ENCODE data around the gene PANK4. TPM values are rescaled to one million over a fixed set of nuclear protein-coding genes. Genes with fewer than 3 reads are reported as not detected.

The PANK4 gene
- total RNA-seq, 2 experiments from 2014 or later: 42.9 to 47.0 TPM

DNA sequence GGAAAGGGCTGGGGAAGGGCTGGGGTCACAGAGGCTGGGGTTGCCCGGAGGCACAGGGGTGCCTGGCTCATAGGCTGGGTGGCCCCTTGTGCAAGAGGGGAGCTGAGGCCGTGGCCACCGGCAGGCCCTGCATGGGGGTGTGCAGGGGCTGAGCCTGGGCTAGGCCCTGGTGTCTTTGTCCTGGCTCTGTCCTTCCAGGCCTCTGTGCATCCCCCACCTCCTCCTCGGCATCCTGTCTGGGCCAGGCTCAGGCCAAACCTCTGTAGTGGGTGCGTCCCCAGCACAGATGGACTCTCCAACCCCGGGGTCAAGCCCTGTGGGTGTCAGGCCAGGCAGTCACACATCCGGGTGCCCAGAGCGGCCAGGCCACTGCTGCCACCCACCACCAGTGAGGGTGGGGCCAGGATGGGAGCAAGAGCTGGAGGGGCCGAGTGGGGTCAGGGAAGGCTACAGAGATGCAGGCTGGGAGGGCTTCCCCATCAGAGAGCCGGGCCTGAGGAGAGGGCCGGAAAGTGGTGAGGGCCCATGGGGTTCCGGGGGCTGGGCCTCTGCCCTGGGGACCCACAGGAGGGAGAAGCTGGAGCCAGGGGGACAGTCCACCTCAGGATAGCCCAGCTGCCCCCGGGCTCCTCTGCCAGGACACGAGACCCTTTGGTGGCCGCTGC, 19.4 kb downstream of the PANK4 start:
- H3K27ac ChIP-seq (ENCODE audit: low read depth in 1 of 2, low read length in 2 of 2): no peak overlapping the region
- ChIA-PET POLR2A (interaction anchor here (0.6 to 2.1 kb wide), 4 partner anchors 17 to 857 kb away, joined by 3 to 6 read pairs (median 4); partner anchors contain the start of gene PANK4), CTCF (interaction anchor here (0.5 kb wide), 1 partner anchor 441 kb away, joined by 4 read pairs; no protein-coding TSS in a partner anchor)
- Mint-ChIP-seq H3K27ac (no peak overlapping the region), H3K36me3 (ENCODE audit: low read depth) (peaks cover 32% of the 10 kb centered on the region), H3K27me3 (no peaks in the 10 kb centered on the region), H3K4me3 (no peak overlapping the region), H3K9me3 (no peaks in the 10 kb centered on the region), H3K4me1 (ENCODE audit: low read depth) (no peaks in the 10 kb centered on the region)
- no peak for ATAC-seq (ENCODE audit: poor library complexity)
- H3K36me3 ChIP-seq (ENCODE audit: insufficient read depth, low read length): peaks cover 41% of the 10 kb centered on the region
- DNase-seq: no peak
- TF ChIP-seq CTCF (IDR thresholded peaks at IDR 0.05): no peak
- no peaks in the 10 kb centered on the region for H3K27me3 ChIP-seq (ENCODE audit: control insufficient read depth in 1 of 2, insufficient read depth in 2 of 2, low read length in 2 of 2)
- intact Hi-C loops (cut with DNase I, micrococcal nuclease): no loop called here
- no peak overlapping the region for H3K4me3 ChIP-seq (ENCODE audit: low read length)
- peaks cover 0 to 6% of the 10 kb centered on the region in 2 experiments for H3K9me3 ChIP-seq (ENCODE audit: control insufficient read depth in 1 of 2, insufficient read depth in 1 of 2, low read length in 2 of 2)
- no peaks in the 10 kb centered on the region for H3K4me1 ChIP-seq (ENCODE audit: insufficient read depth, low read length)

- Histone ChIP-seq H3K27me3 (ENCODE audit: control insufficient read depth in 1 of 2, insufficient read depth in 2 of 2, low read length in 2 of 2) (no peaks in the 10 kb centered on the region), H3K27ac (ENCODE audit: low read depth in 1 of 2, low read length in 2 of 2) (no peak overlapping the region), H3K36me3 (ENCODE audit: insufficient read depth, low read length) (peaks cover 34% of the 10 kb centered on the region), H3K4me3 (ENCODE audit: low read length) (no peak overlapping the region), H3K4me1 (ENCODE audit: insufficient read depth, low read length) (peaks cover under 1% of the 10 kb centered on the region), H3K9me3 (ENCODE audit: control insufficient read depth in 1 of 2, insufficient read depth in 1 of 2, low read length in 2 of 2) (peaks cover 0 to 6% of the 10 kb centered on the region in 2 experiments)
- intact Hi-C loops (cut with DNase I, micrococcal nuclease): no loop called here
- peaks cover 25% of the 10 kb centered on the region for H3K36me3 Mint-ChIP-seq (ENCODE audit: low read depth)
- H3K4me1 Mint-ChIP-seq (ENCODE audit: low read depth): no peaks in the 10 kb centered on the region
- ChIA-PET POLR2A (interaction anchor here (1.3 to 2.1 kb wide), 3 partner anchors 17 to 20 kb away, joined by 3 to 6 read pairs (median 4); partner anchors contain the start of gene PANK4), CTCF (interaction anchor here (0.5 kb wide), 1 partner anchor 441 kb away, joined by 4 read pairs; no protein-coding TSS in a partner anchor)
- DNase-seq (no peak), ATAC-seq (ENCODE audit: poor library complexity) (no peak)
- no peak for TF ChIP-seq CTCF (IDR thresholded peaks at IDR 0.05)
- no peaks in the 10 kb centered on the region for H3K27me3 Mint-ChIP-seq
- no peak overlapping the region for H3K4me3 Mint-ChIP-seq
- H3K9me3 Mint-ChIP-seq: no peaks in the 10 kb centered on the region
- no peak overlapping the region for H3K27ac Mint-ChIP-seq
These were observed 20.2 kb downstream of the PANK4 start for GRCh38 chr1:2506007-2506860.

- no peak for ATAC-seq (ENCODE audit: poor library complexity)
- no peak overlapping the region for H3K4me3 ChIP-seq (ENCODE audit: low read length)
- no peak for TF ChIP-seq CTCF (IDR thresholded peaks at IDR 0.05)
- intact Hi-C loops (cut with DNase I, micrococcal nuclease): no loop called here
- peaks cover 6% of the 10 kb centered on the region for H3K4me1 ChIP-seq (ENCODE audit: insufficient read depth, low read length)
- H3K9me3 Mint-ChIP-seq: no peaks in the 10 kb centered on the region
- H3K27me3 Mint-ChIP-seq: no peaks in the 10 kb centered on the region
- peaks cover 0 to 6% of the 10 kb centered on the region in 2 experiments for H3K9me3 ChIP-seq (ENCODE audit: control insufficient read depth in 1 of 2, insufficient read depth in 1 of 2, low read length in 2 of 2)
- H3K4me3 Mint-ChIP-seq: no peak overlapping the region
- CTCF ChIA-PET: no interaction called here
- DNase-seq: no peak
- H3K27me3 ChIP-seq (ENCODE audit: control insufficient read depth in 1 of 2, insufficient read depth in 2 of 2, low read length in 2 of 2): no peaks in the 10 kb centered on the region
- peaks cover 24% of the 10 kb centered on the region for H3K36me3 Mint-ChIP-seq (ENCODE audit: low read depth)
- H3K36me3 ChIP-seq (ENCODE audit: insufficient read depth, low read length): peaks cover 26% of the 10 kb centered on the region
- H3K27ac ChIP-seq (ENCODE audit: low read depth in 1 of 2, low read length in 2 of 2): no peak overlapping the region
- POLR2A ChIA-PET: interaction anchor here (2.1 kb wide), 1 partner anchor 21 kb away, joined by 6 read pairs; the partner anchor contains the start of gene PANK4
- H3K4me1 Mint-ChIP-seq (ENCODE audit: low read depth): peaks cover under 1% of the 10 kb centered on the region
- H3K27ac Mint-ChIP-seq: no peak overlapping the region
These were observed 20.9 kb downstream of the PANK4 start for GRCh38 chr1:2505461-2505994.
